Esophagus squamous epithelium (tissue), 5 donors: Measurements from ENCODE around the gene OR51B6. TPM values are rescaled to one million over a fixed set of nuclear protein-coding genes. Genes with fewer than 3 reads are reported as not detected.

Experiments
- DNase-seq: peaks from one replicate; lab custom pipeline; 2025; lab: John Stamatoyannopoulos, UW
- H3K27ac ChIP-seq, 4 donors: fragments of 200-600 bp; sonication (generic); one replicate each; pipeline ENCODE4 v1.5.1; 2016 to 2019; ENCODE audit warnings: mild to moderate bottlenecking in 1 of 4
- H3K27me3 ChIP-seq, 4 donors: fragments of 200-600 bp; sonication (generic); 1 replicate in 3 of 4; 2 replicates in 1 of 4; pipeline versions ENCODE4 v1.5.1 to v1.6.0; 2017 to 2021; ENCODE audit warnings: antibody characterized with exemption in 1 of 4
- H3K36me3 ChIP-seq, 3 donors: fragments of 200-600 bp; sonication (generic); one replicate each; pipeline ENCODE4 v1.5.1; 2016 to 2019
- H3K4me1 ChIP-seq, 3 donors: fragments of 200-600 bp; sonication (generic); one replicate each; pipeline ENCODE4 v1.5.1; 2017 to 2019
- H3K4me3 ChIP-seq, 4 donors: fragments of 200-600 bp; sonication (generic); 1 replicate in 3 of 4; 2 replicates in 1 of 4; pipeline ENCODE4 v1.5.1; 2016 to 2019; ENCODE audit warnings: mild to moderate bottlenecking in 2 of 4, moderate library complexity in 1 of 4
- H3K9me3 ChIP-seq, 3 donors: fragments of 200-600 bp; sonication (generic); one replicate each; pipeline ENCODE4 v1.5.1; 2016 to 2019
- POLR2A ChIP-seq, 4 donors: fragments of 450-650 bp; IDR thresholded peaks; one replicate each; pipeline ENCODE4 v1.6.1; 2017; ENCODE audit warnings: antibody characterized with exemption in 4 of 4, mild to moderate bottlenecking in 4 of 4, moderate library complexity in 3 of 4
- WGBS, 2 donors: methylation state at CpG; one replicate each; pipeline ENCODE4 v1.1.5; 2018; 5-methylcytosine and 5-hydroxymethylcytosine counted together
- intact Hi-C: fragments of 100-400 bp; cut with DNase I; formaldehyde crosslinking; loops from one replicate; pipeline ENCODE4 v1.15.0; 2022
- total RNA-seq, 4 donors: library from RNA; depleted of rRNA; stranded (reverse); fragments of >200 nt; gene quantifications; one replicate each; pipeline ENCODE4 v1.1.0, GENCODE V29; 2016
- TF ChIP-seq, protein P1 (sequence below), 6 experiments: fragments of 450-650 bp in 4 of 6; fragments of 200-600 bp in 2 of 6; sonication (generic) in 2 of 6; IDR thresholded peaks; one replicate each; pipeline ENCODE4 v1.5.1; 2016 to 2019; ENCODE audit warnings: antibody characterized with exemption in 6 of 6, mild to moderate bottlenecking in 4 of 6, moderate library complexity in 4 of 6
- donor health status: DM: yes; HTN: yes; CAD: no.

OR51B6 gene
- total RNA-seq, 4 donors from 2014 or later: not detected

DNA sequence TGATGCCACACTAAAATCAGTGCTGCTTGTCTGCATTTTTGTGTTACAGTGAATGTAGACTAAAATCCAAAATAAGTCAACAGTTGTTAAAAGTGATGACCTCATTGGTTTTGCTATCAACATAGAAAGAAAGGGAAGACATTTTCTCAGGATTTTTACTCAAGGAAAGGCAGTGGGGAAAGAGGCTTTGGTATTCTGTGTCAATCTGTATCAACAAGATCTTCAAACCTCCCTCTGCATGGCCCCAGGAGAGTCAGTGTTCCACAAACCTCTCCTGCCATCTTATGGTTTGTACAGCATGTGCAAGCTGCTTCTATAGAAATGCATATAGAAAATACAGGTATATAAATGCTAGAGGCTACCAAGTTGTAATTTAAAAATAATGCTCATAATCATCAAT, 18.5 kb downstream of the OR51B6 start:
- no peaks in the 10 kb centered on the region for H3K4me1 ChIP-seq
- DNase-seq: no peak
- no peak for TF ChIP-seq POLR2A (IDR thresholded peaks at IDR 0.05)
- TF ChIP-seq, protein P1, sequence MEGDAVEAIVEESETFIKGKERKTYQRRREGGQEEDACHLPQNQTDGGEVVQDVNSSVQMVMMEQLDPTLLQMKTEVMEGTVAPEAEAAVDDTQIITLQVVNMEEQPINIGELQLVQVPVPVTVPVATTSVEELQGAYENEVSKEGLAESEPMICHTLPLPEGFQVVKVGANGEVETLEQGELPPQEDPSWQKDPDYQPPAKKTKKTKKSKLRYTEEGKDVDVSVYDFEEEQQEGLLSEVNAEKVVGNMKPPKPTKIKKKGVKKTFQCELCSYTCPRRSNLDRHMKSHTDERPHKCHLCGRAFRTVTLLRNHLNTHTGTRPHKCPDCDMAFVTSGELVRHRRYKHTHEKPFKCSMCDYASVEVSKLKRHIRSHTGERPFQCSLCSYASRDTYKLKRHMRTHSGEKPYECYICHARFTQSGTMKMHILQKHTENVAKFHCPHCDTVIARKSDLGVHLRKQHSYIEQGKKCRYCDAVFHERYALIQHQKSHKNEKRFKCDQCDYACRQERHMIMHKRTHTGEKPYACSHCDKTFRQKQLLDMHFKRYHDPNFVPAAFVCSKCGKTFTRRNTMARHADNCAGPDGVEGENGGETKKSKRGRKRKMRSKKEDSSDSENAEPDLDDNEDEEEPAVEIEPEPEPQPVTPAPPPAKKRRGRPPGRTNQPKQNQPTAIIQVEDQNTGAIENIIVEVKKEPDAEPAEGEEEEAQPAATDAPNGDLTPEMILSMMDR (IDR thresholded peaks at IDR 0.05): no peak
- no peak overlapping the region for H3K27ac ChIP-seq
- intact Hi-C loops: no loop called here
- no peaks in the 10 kb centered on the region for H3K36me3 ChIP-seq
- H3K27me3 ChIP-seq: no peaks in the 10 kb centered on the region
- H3K9me3 ChIP-seq: no peaks in the 10 kb centered on the region
- H3K4me3 ChIP-seq: no peak overlapping the region

DNA sequence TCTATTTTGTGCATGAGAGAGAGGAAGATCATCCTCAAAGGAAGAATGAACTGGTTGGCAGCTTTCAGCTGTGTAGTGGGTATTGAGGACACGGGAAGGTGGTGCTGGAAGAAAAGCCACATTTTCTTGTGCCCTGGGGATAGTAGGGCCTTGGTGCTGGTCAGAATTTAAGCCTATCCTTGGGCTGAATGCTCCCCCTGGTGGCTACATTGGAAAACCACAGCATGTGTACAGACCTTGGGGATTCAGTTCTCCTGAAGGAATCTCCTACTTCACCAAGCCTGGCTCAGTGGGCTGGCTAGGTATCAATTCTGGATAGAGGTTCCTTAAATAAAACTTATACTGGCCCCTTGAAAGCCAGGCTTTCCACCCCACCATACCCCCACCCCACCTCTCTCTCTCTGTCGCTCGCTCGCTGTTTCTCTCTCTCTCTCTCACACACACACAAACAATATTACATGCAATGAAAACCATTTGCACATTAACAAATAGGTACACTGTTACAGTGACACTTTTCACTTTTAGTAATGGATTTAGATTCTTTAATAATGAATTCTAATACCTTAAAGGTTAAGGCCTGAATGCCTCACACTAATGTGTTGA, 29.5 kb downstream of the OR51B6 start:
- Histone ChIP-seq H3K4me3 (no peak overlapping the region), H3K36me3 (no peaks in the 10 kb centered on the region), H3K4me1 (no peaks in the 10 kb centered on the region), H3K27ac (no peak overlapping the region), H3K27me3 (no peaks in the 10 kb centered on the region), H3K9me3 (no peaks in the 10 kb centered on the region)
- intact Hi-C loops: no loop called here
- DNase-seq: no peak
- TF ChIP-seq, protein P1 (IDR thresholded peaks at IDR 0.05): peak in 5 of 6 experiments; percentile 32 to 52 (median 39)
- no peak for TF ChIP-seq POLR2A (IDR thresholded peaks at IDR 0.05)
- WGBS, 2 donors: 73 to 75% methylated on average over 4 of the region's 4 CpGs

DNA sequence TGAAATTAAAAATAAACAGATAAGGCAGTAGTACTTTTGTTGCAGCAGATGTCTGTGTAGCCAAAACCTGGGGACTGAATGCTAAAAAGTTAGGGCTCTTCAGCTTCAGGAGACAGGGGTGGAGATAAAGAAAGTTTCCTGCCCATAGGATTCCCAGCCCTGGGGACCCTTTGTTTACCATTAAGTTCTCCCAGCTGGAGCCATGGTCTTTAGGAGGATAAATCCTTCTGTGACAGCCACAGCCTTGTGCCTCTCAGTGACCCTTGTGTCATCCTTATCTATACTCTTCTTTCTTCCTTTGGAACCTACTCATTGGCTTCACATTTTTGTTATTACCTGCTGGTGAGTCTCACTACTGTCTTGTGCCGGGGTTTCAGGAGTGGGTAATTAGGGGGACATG, 32.3 kb downstream of the OR51B6 start, which contains the start of gene OR51M1:
TSS of gene OR51M1 (plus strand) at position 237 of the 400 bp plus-strand sequence. CDS start 5,587 bp downstream, outside the sequence.
- TF ChIP-seq, protein P1 (IDR thresholded peaks at IDR 0.05): no peak
- no peak for TF ChIP-seq POLR2A (IDR thresholded peaks at IDR 0.05)
- intact Hi-C loops: no loop called here

DNA sequence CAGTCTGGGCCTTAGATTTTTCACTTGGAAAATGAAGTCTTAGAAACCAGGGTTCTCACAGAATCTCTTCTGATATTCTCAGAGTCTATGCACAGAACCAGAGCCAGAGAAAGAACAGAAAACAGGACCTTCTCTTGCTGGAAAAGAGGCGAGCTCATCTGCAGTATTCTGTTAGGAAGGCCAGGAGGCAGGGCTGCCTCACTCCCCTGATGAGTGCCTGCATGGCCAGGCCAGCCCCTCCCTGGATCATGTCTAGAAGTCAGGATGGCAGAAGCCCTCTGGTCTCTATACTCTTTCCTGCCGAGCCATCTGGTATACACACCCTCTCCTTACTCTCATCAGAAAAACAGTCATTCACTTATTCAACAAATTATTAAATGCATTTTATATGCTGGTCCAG, 33.0 kb downstream of the OR51B6 start:
- WGBS, 2 donors: 76 to 81% methylated on average over 2 of the region's 2 CpGs
- Histone ChIP-seq H3K27me3 (no peaks in the 10 kb centered on the region), H3K9me3 (no peaks in the 10 kb centered on the region), H3K4me3 (no peak overlapping the region), H3K36me3 (no peaks in the 10 kb centered on the region), H3K4me1 (no peaks in the 10 kb centered on the region), H3K27ac (no peak overlapping the region)
- DNase-seq: no peak
- intact Hi-C loops: no loop called here
- no peak for TF ChIP-seq POLR2A (IDR thresholded peaks at IDR 0.05)
- TF ChIP-seq, protein P1 (IDR thresholded peaks at IDR 0.05): no peak

More for the DNA sequence above, 32.3 kb downstream of the OR51B6 start, which contains the start of gene OR51M1:
- H3K27ac ChIP-seq: no peak within 1 kb of the TSS
- 57% methylated on average over 1 of the region's 1 CpG; no CpG with 5 or more reads in 1 of the 2 donors for WGBS, 2 donors
- H3K4me1 ChIP-seq: no peaks in the 10 kb centered on the region
- DNase-seq: no peak
- H3K4me3 ChIP-seq: no peak within 1 kb of the TSS
- H3K9me3 ChIP-seq: no peaks in the 10 kb centered on the region
- no peaks in the 10 kb centered on the region for H3K27me3 ChIP-seq
- H3K36me3 ChIP-seq: no peaks in the 10 kb centered on the region

DNA sequence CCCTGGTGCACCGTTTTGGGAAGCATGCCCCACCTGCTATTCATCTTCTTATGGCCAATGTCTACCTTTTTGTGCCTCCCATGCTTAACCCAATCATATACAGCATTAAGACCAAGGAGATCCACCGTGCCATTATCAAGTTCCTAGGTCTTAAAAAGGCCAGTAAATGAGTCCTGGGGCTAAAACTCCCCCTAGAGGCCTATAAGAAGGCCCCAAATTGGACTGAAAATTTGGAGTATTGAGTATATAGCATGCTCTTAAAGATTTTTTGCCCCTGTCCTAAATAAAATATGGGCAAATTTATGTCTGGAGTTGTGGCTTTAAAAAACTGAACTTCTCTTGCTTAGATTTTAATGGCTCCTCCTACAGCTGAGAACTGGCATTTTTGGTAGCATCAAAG, 38.9 kb downstream of the OR51B6 start:
- 33 to 66% methylated on average over 1 to 2 of the region's 2 CpGs for WGBS, 2 donors

More for the DNA sequence above, 38.9 kb downstream of the OR51B6 start:
- Histone ChIP-seq H3K4me3 (no peak overlapping the region), H3K27me3 (no peaks in the 10 kb centered on the region), H3K4me1 (no peaks in the 10 kb centered on the region), H3K9me3 (no peaks in the 10 kb centered on the region), H3K27ac (no peak overlapping the region), H3K36me3 (no peaks in the 10 kb centered on the region)
- TF ChIP-seq, protein P1 (IDR thresholded peaks at IDR 0.05): no peak
- TF ChIP-seq POLR2A (IDR thresholded peaks at IDR 0.05): no peak
- DNase-seq: no peak
- intact Hi-C loops: no loop called here
